Measurements from ENCODE around the gene BTBD9.
A peak's percentile ranks its signal among the peaks of the same experiment; 100 is the strongest.

Gene BTBD9

GRCh38 chr6:38387461-38387860 lies 252.3 kb downstream of the BTBD9 start:
- DNase-seq (ENCODE audit: low spot score) = no peak

DNA sequence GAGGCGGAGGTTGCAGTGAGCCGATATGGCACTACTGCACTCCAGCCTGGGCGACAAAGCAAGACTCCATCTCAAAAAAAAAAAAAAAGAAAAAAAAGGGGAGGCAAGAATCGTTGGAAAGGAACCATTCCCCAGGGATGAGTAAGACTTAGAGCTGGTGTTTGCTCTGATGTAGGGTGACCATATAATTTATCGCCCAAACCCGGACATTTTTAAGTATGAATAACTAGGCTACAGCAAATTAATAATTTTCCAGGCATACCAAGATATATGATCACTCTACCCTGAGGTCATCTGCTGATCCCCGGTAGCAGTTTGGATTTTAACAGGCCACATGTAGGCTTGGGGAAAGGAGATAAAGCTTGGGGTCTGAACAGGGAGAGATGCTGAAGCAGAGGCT lies 260.9 kb downstream of the BTBD9 start:
- DNase-seq (ENCODE audit: low spot score) = no peak

DNA sequence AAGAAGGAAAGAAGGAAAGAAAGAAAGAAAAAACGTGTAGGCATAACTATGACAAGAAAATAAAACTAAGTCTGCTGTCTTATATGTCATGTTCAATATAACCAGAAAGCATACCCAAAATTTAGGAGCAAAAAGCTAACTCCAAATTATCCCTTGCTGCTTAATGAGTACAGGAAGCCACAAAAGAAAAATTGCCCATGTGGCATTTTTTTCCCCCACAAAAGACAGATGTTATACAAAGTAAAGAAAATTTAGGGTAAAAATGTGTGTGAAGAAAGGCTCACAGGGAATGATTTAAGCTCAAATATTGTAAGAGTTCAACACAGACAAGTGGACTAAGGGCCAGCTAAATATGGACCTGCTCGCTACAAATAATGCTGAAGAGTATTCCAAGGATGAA lies 263.8 kb downstream of the BTBD9 start:
- DNase-seq (ENCODE audit: low spot score) = no peak

- DNase-seq (ENCODE audit: low spot score) = no peak
Observed at GRCh38 chr6:38375341-38375740, 264.4 kb downstream of the BTBD9 start.

GRCh38 chr6:38371881-38372280 lies 267.8 kb downstream of the BTBD9 start:
- DNase-seq (ENCODE audit: low spot score) = no peak

GRCh38 chr6:38370653-38371601 lies 268.8 kb downstream of the BTBD9 start:
- no peak for DNase-seq (ENCODE audit: low spot score)

GRCh38 chr6:38367231-38367630 lies 272.5 kb downstream of the BTBD9 start:
- DNase-seq (ENCODE audit: low spot score) = no peak

- no peak for DNase-seq (ENCODE audit: low spot score)
Observed at GRCh38 chr6:38366234-38366633, 273.5 kb downstream of the BTBD9 start.

- DNase-seq (ENCODE audit: low spot score) = no peak
Observed at GRCh38 chr6:38364775-38365174, 275.0 kb downstream of the BTBD9 start.

- DNase-seq (ENCODE audit: low spot score) = no peak
Observed at GRCh38 chr6:38364127-38364526, 275.6 kb downstream of the BTBD9 start.

GRCh38 chr6:38355519-38355918 lies 284.2 kb downstream of the BTBD9 start:
- no peak for DNase-seq (ENCODE audit: low spot score)

- no peak for DNase-seq (ENCODE audit: low spot score)
Observed at GRCh38 chr6:38354905-38355304, 284.8 kb downstream of the BTBD9 start.

GRCh38 chr6:38354037-38354381 lies 285.7 kb downstream of the BTBD9 start:
- DNase-seq (ENCODE audit: low spot score) = no peak

GRCh38 chr6:38353310-38354036 lies 286.3 kb downstream of the BTBD9 start:
- no peak for DNase-seq (ENCODE audit: low spot score)

DNA sequence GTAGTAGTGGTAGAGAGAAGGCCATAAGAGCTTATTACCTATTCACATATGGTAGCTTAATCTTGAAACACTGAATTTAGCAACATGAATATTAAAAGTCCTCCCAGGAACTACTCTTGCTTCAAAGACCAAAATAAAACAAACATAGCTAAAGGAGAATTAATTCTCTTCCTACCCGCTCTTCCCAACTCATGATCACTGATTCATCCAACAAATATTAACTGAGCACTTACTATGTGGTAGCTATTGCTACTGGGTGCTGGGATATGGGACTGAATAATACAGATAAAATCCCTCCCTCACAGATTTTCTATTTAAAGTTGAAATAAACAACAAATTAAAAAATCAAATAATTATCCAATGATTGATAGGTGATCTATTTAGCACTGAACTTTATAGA lies 287.1 kb downstream of the BTBD9 start:
- DNase-seq (ENCODE audit: low spot score) = no peak

DNA sequence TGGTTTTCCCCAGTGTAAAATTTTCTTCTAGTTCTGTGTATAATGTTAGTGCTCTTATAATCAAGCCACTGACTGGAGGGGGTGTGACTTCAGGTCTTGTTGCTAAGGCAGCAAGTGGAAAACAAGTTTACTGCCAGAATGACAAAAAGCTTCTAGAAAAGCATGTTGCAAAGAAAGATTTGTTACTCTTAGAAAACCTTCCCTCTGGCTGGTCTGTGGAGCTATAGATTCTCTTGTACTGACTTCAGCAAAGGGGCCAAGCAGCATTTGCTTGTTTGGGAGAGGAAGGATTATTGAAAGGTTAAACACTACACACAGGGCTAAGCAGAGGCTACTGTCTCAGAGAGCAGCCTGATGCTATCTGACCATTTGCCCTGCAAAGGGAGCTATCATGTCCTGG lies 288.8 kb downstream of the BTBD9 start:
- DNase-seq (ENCODE audit: low spot score) = no peak

DNA sequence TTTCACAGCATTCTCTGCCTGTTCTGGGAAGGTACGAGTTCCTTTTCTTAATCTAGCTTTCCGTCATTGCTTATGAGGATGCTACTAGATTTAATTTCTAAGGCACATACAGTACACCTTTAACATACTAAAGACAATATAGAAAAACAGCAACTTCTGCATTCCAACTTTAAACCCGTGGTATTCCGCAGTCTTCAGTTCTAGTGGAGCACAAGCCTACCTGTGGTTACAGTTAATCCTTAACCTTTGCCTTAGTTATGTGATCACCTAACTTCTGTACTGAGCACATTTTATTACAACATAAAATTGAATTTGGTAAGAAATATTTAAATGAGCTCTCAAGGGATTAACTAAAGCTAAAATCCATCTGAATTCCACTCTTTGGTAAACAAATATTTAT lies 289.5 kb downstream of the BTBD9 start:
- DNase-seq (ENCODE audit: low spot score) = no peak

GRCh38 chr6:38349795-38350194 lies 289.9 kb downstream of the BTBD9 start:
- no peak for DNase-seq (ENCODE audit: low spot score)

DNA sequence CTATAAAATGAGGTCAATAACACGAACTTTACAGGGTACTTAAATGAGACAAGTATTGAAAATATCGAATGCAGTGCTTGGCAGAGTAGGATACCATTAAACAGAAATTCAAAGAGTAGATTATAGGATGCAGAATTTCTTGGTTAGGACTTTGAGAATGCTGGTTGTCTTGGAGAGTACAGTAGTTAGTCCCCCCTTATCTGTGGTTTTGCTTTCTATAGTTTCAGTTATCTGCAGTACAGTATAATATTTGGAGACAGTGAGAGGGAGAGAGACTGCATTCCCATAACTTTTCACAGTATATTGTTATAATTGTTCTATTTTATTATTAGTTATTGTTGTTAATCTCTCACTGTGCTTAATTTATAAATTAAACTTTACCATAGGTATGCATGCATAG lies 290.5 kb downstream of the BTBD9 start:
- no peak for DNase-seq (ENCODE audit: low spot score)

GRCh38 chr6:38348371-38348770 lies 291.4 kb downstream of the BTBD9 start:
- DNase-seq (ENCODE audit: low spot score) = no peak

- peak; percentile 42 for DNase-seq (ENCODE audit: low spot score)
Observed at GRCh38 chr6:38347829-38348228, 291.9 kb downstream of the BTBD9 start.

DNA sequence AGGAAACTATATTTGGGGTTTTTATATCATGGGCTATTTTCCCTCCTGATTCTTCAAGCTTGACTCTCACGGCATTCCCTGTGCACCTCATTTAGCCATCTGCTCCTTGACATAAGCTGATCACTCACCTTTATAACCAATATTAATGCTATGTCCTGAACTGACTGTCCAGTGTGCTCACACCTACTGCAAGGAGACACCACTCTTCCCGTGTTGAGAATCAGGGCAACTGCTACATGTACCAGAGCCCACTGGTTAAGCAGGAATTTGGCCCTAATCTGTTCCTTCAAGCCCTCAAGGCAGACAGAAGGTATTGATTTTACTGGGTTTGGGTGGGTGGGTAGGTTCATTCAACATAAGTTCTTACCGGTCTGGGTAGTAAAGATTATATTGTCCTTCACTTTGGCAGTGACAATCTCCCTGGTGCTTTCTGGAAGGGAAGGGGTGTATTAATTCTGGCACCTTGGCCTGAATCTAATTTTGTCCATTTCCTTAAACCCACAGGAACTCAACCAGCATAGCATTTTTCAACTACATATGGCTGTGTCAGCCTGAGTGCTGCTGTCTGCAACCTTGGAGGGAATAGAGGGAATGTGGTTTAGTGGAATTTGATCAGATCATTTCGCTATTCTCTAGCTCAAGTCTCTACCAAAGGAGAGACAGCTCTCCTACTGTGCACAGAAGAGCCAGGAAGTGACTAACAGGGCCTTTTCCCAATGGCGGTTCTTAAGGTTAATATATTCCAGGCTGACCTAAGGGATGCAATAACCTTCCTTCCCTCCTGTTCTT lies 293.2 kb downstream of the BTBD9 start:
- DNase-seq (ENCODE audit: low spot score) = peak; percentile 15

GRCh38 chr6:38345586-38345985 lies 294.1 kb downstream of the BTBD9 start:
- DNase-seq (ENCODE audit: low spot score) = no peak

All from iPS-NIHi11 (cell line).